Caki2 (cell line): Measurements from ENCODE around the gene EGF. TPM values are rescaled to one million over a fixed set of nuclear protein-coding genes. Genes with fewer than 3 reads are reported as not detected.
"Not testable (repeated sequence)": the region's sequence is repeated elsewhere in the genome, so short reads cannot be mapped to it uniquely, and the experiment has no call there.

ENCODE experiments used
- DNase-seq: peaks from one replicate; pipeline ENCODE4 v3.0.0-alpha.2; 2015; ENCODE audit warnings: low read depth
- in situ Hi-C: cut with HindIII; loops from 2 replicates; pipeline ENCODE4 v1.10.0; 2016; ENCODE audit warnings: low sequenced_read_pairs, low pct_unique_long_range_greater_than_20kb, mixed read lengths
- total RNA-seq: library from RNA; depleted of rRNA; stranded (reverse); fragments of >200 nt; shearing (Covaris generic); gene quantifications from 2 replicates; pipeline ENCODE4 v1.2.3, GENCODE V29; 2014; ENCODE audit warnings: low replicate concordance

The EGF gene
- total RNA-seq, 1 experiment from 2014 or later: 8.8 TPM

DNA sequence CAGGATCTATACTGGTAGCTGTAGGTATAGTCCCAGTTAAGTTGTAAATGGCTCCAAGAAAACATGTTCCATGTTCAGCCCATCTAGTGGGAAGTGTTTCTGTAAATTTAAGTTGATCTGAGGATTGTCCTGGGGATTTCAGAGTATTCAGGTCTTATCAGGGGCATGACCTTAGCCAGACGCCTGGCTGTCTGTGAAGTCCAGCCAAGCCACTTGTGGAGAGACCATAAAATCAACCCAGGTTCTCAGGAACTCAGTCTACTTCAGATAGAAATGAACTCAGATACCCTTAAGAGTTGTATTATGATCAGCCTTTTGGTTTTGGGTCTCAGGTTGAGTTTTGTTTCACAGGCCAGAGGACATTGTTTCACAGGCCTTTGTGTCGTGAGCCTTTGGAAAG, 95.9 kb downstream of the EGF start:
- no peak for DNase-seq
- in situ Hi-C loops: no loop called here

DNA sequence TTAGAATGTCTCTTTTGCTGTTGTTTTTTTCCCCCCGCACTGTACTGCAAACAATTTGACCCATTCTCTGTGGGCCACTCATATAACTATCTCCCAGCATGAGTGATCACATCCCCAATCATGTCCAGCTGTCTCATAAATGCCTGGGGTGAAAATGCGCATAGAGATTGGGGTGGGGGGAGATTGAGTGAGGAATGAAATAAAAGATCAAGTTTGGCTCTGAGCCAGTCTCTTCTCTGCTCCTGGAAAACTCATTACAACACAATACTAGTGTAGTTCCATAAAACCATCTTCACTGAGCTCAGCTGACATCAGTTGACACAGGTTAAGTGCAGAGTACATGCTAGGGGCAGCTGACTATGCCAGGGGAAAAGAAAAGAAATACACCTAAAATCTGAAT, 96.9 kb downstream of the EGF start:
- DNase-seq: no peak
- in situ Hi-C loops: no loop called here

DNA sequence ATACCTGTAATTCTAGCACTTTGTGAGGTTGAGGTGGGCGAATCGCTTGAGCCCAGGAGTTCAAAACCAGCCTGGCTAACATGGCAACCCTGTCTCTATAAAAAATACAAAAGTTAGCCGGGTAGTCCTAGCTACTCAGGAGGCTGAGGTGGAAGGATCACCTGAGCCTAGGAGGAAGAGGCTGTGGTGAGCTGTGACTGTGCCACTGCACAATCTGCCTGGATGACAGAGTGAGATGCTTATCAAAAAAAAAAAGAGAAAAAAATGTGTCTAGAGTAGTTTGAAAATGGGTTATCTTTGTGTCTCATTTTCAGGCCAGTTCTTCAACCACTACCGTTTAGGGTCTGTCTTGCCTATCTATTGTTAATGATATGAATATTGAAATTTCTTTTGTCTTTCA, 98.1 kb downstream of the EGF start:
- no peak for DNase-seq
- in situ Hi-C loops: no loop called here

- in situ Hi-C loops: no loop called here
- no peak for DNase-seq
Observed at GRCh38 chr4:110012917-110013316, 100.2 kb downstream of the EGF start.

DNA sequence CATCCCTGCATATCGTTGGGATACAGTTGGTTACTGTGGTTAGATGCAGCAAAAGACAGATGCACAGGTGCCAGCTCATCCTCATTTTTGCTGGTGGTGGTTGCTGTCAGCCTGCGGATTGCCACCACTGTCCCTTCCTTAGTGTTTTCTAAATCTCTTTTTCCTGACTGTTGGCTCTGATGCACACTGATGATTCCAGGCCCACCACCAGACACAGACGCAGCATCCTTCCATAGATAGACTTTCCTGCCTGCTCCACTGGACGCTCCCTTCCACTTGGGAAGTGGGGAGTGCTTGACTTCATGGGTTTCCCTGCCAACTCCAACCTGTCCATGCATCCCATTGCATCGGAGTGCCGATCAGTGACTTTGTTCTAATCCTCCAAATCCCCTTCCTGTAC, 101.5 kb downstream of the EGF start:
- no peak for DNase-seq
- in situ Hi-C loops: no loop called here

GRCh38 chr4:110019153-110019552, 106.5 kb downstream of the EGF start:
- no peak for DNase-seq
- in situ Hi-C loops: no loop called here

GRCh38 chr4:110020139-110020538, 107.5 kb downstream of the EGF start:
- in situ Hi-C loops: no loop called here
- no peak for DNase-seq

DNA sequence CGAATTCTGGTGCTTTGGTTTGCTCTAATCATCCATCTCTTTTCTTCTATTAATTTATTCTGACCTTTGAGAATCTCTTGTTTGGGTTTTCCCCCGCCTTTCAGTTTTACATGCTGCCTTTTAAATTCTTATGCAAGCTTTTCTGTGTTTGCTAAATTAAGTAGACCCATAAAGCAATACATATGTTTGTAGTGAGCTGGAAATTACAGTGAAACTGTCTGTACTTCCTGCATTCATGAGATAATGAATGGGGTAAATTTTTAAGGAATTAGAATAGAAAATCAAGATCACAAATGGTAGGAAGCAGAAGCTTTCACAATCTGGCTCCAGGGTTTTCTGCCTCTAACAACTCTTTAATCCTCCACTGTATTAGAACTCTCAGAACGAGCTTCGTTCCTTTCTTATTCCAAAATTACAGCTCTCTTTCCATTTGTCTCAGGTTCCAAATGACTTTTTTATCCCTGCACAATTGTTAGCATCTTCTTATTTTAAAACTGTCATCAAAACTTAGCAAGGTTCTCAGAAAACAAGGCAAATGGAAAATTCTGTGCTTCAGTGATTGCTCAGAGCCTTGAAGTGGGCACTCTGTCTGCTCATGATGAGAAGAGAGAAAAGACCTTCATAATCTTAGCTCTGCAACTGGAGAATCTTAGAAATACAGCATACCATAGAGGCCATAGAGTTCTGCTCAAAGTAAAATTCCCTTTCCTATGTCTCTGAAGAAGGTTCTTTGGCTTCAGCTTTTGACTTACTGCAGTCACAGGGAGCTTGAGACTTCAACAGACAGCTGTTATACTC, 108.2 kb downstream of the EGF start:
- DNase-seq: no peak
- in situ Hi-C loops: no loop called here

DNA sequence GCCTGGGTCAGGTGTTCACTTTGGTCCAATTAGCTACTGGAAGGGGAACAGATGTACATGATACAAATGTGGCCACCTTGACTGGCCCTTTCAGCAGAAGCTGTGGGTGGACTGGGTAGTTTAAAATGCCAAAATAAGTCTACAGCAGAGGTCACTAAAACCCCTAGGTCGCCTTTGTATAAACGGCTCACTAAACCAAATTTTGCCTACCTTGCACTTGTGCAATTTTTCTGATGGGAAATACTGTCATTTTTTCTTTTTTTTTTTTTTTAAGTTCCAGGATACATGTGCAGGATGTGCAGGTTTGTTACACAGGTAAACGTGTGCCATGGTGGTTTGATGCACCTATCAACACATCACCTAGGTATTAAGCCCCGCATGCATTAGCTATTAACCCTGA, 109.8 kb downstream of the EGF start:
- in situ Hi-C loops: no loop called here
- DNase-seq: no peak

- DNase-seq: no peak
Observed at GRCh38 chr4:110025056-110025455, 112.4 kb downstream of the EGF start.

GRCh38 chr4:110025718-110026117, 113.0 kb downstream of the EGF start:
- DNase-seq: no peak
- in situ Hi-C loops: no loop called here

More at GRCh38 chr4:110025056-110025455, 112.4 kb downstream of the EGF start:
- in situ Hi-C loops: no loop called here

- in situ Hi-C loops: no loop called here
- no peak for DNase-seq
Observed at GRCh38 chr4:110032603-110033002, 119.9 kb downstream of the EGF start.

GRCh38 chr4:110033355-110034025, 120.8 kb downstream of the EGF start:
- no peak for DNase-seq
- in situ Hi-C loops: no loop called here

DNA sequence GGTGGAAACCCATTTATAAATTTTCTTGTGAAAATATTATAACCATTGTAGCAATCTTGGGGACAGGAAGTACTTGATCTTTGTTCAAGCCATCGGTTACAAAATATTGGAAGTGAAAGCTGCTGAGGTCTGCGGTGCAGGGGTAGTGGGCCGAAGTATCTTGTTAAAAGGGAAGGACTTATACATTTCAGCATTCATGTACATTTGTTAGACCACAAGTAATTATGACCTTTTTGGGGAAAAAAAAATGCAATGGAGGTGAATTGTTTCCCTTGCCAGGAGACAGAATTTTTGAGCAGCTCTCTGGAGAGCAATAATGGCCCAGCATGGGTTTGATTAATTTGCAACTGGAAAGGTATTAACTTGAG, 121.3 kb downstream of the EGF start:
- no peak for DNase-seq
- in situ Hi-C loops: no loop called here

DNA sequence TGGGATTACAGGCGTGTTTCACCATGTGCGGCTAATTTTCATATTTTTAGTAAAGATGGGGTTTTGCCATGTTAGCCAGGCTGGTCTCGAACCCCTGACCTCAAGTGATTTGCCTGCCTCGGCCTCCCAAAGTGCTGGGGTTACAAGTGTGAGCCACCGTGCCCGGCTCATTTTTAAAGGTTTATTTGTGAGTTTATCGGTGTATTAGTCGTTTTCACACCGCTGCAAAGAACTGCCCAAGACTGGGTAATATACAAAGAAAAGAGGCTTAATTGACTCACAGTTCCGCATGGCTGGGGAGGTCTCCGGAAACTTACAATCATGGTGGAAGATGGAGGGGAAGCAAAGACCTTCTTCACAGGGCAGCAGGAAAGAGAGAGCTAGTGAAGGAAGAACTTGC, 126.5 kb downstream of the EGF start:
- DNase-seq, in situ Hi-C loops: not testable (repeated sequence)

DNA sequence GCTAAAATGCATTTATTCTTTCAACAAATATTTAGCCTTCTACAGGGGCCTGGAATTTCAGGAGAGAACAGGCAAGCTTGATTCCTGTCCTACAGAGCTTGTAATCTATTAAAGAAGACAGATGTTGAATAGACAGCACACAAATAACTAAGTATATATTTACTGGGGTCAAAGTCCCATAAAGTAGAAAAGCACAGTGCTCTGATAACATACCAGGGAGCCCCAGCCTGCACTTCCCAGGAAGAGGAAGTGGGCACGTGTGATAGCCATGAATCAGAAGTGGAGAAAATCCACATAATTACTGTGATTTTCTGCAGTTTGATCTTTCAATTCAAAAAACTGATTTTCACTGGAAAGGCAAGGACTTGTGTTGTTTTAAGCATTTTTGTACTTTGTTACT, 129.1 kb downstream of the EGF start:
- in situ Hi-C loops: no loop called here
- no peak for DNase-seq

- DNase-seq: no peak
- in situ Hi-C loops: no loop called here
Observed at GRCh38 chr4:110042545-110043517, 130.1 kb downstream of the EGF start.

DNA sequence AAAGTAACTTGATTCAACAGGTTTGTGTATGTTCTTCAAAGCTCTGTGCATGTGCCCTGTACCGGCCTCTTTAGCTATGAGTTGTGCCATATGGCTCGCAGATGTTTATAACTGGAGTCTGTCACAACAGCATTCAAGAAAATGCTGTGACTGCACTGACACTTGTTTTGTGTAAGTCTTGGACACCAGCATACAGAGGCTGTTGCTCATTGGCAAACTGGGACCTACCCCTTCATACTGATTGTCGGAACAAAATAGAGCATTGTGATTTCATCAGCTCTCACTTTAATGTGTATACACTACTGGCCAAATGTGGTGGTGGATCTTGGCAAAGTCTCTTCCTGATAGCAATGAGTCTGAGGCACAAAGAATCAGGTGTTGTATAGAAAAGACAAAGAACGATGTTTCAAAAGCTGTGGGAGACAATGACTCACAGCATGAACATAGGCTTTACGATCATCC, 133.9 kb downstream of the EGF start:
- no peak for DNase-seq
- in situ Hi-C loops: no loop called here
